GM19397 (cell line): ENCODE data around the gene C2CD2L.
"Not testable (repeated sequence)": the region's sequence is repeated elsewhere in the genome, so short reads cannot be mapped to it uniquely, and the experiment has no call there.

Source experiments
- ATAC-seq: cut with Tn5 transposase; IDR thresholded peaks from one replicate; pipeline ENCODE4 v1.9.1; 2021; ENCODE audit warnings: mild to moderate bottlenecking, moderate library complexity; ENCODE audit not compliant: unreplicated experiment

Gene C2CD2L

DNA sequence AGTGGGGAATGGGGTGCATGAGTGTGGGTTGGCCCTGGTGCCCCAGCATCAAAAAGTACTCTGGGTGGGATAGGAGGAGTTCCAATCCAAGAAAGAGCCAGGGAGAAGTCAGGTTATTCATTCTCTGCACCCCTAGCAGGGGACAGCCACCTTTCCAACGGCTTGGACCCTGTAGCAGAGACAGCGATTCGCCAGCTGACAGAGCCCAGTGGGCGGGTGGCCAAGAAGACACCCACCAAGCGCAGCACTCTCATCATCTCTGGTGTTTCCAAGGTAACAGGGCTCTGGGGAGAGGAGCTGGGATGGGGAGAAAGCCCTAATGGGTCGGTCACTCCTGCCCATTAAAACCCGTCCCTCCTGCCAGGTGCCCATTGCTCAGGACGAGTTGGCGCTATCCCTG is 6.6 kb downstream of the C2CD2L start:
- no peak for ATAC-seq

DNA sequence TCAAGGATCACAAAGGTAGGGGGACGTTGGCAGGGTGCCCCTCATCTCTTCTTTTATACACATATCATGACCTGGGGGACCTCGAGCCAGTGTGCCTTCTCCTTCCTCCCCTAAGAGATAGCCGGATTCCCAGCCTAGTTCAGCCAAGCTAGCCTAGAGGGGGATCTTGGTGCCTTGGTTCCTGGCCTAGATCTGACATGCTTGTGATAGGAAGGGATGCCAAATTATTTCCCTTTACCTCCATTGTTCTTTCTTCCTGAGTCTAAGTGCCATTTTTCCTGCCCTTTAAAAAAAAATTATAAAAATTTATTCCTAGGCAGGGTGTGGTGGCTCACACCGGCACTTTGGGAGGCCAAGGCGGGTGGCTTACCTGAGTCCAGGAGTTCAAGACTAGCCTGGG is 7.2 kb downstream of the C2CD2L start:
- no peak for ATAC-seq

DNA sequence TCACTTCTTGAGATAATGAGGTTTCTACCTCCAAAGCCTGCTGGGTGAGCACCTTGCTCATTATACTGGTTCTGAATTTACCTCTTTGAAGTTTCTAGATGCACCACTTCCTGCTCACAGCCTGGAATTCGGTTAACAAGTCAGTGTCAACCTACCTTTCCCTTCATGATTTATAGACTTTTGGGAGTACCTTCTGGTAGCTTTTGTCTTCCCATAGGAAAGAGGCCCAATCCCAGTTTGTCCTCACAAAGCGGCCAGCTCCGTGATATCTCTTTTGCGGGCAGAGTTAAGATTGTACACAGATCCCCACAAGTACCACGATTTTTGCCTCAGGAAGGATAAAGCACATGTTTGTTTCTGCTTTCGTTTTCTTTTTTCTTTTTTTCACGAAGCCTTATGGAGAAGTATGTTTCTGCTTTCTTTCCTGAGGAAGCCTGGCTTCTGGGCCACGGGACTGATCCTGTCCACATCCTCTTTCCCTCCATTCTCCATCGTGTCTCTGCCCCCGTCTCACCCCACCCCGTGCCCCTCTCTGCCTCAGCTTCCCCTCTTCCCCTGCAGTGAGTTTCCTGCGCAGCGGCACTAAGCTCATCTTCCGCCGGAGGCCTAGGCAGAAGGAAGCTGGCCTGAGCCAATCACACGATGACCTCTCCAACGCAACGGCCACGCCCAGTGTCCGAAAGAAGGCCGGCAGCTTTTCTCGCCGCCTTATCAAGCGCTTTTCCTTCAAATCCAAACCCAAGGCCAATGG is 8.5 kb downstream of the C2CD2L start:
- ATAC-seq = no peak

DNA sequence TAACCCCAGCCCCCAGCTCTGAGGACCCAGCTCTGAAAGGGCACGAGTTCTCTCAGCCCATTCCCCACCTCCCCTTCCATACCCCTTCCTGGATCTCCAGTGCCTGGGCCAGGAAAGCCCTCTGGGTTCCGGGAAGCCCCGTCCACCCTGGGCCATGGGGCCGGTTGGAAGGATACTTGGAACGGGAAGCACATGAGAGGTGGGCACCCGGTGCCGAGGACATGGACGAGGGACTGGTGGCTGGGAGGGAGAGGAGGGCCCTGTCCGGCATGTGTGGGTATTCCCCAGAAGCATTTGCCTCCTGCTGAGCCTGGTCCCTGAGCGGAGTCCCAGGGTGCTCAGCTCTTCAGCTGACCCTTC is 9.1 kb downstream of the C2CD2L start:
- no peak for ATAC-seq

DNA sequence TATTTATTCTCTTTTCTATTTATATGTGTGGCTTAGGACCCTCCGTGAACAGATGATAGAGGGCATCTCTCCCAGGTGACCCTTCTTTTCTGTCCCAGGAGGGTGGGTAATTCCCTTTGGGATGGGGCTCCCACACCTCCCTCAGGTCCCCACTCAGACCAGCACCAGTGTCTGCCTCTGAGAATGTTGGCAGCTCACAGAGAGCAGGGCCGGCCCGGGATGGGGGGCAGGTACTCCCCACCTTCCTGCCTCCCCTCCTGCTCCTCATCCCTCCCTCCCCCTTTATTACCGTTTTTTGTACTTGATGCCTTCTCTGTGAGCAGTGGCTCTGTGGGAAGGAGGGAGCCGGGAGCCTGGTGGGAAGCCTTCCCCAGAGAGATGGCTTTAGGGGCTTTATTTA is 9.5 kb downstream of the C2CD2L start:
- no peak for ATAC-seq

DNA sequence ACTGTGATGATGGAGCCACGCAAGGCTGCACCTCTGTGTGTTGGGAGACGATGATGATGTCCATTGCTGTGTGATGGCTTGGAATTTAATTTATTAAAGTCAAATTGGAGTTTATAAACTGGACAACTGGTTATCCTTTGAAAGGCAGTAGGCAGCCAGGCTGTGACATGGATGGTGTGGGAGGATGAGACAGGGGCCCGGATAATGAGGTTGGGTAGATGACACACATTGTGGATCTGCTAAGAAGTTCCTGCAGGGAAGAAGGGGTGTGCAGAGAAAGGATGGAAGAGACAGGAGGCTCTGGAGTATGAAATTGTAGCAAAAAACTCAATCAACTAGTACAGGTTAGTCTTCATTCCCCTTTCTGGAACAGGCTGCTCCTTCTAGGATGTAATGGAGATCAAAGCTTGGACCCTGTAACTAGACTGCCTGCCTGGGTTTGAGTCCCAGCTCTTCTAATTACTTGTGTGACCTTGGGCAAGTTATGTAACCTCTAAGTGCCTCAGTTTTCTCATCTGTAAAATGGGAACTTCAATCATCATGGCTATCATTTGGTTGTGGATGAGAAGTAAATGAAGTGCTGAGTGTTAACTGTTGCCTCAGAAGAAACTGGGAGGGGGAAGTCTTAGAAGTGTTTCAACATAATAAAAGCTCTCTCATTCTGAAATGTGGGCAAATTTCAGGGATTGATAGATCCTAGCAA is 10.0 kb downstream of the C2CD2L start:
- no peak for ATAC-seq

DNA sequence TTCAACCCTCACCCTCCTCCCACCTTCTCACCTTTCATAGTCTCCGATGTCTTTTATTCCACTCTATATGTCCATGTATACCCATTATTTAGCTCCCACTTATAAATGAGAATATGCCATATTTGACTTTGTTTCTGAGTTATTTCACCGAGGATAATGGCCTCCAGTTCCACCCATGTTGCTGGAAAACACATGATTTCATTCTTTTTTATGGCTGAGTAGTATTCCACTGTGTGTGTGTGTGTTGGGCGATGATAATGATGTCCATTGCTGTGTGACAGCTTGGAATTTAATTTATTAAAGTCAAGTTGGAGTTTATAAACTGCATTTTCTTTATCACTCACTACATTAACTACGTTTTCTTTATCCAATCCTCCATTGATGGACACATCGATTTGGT is 11.1 kb downstream of the C2CD2L start:
- no peak for ATAC-seq

DNA sequence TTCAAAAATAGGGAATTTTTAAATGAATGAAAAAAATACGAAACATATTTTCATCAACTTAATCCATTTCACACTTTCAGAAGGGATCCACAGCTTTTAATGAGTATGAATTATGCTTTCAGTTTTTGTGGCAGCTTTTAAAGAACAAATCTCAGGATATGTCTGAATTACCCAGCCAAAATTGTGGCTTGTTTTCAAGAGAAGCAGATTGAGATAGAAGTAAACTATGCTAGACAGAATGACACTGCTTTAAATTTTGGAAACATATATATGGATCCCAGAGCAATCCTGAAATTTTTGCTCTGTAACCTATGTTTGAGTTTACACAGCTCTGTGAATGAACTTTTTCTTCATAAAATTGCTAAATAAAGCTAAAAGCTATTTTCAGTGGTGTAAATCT is 11.8 kb downstream of the C2CD2L start:
- ATAC-seq = no peak

DNA sequence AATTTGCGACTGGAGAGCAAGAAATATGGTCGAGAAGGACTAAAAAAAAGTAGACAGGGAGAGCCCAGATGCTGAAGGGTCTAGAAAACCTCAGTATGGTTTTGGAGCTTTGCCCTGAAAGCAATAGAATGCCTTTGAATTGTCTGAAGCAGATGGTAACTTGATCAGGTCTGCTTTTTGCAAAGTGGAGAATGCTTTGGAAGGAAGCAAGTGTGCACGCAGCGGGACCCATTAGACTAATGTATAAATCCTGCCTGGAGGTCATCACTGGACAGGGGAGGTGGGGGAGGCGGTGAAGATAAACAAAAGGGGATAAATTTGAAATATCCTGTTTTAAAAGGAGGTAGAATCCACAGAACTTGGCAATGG is 13.5 kb downstream of the C2CD2L start:
- ATAC-seq = no peak

DNA sequence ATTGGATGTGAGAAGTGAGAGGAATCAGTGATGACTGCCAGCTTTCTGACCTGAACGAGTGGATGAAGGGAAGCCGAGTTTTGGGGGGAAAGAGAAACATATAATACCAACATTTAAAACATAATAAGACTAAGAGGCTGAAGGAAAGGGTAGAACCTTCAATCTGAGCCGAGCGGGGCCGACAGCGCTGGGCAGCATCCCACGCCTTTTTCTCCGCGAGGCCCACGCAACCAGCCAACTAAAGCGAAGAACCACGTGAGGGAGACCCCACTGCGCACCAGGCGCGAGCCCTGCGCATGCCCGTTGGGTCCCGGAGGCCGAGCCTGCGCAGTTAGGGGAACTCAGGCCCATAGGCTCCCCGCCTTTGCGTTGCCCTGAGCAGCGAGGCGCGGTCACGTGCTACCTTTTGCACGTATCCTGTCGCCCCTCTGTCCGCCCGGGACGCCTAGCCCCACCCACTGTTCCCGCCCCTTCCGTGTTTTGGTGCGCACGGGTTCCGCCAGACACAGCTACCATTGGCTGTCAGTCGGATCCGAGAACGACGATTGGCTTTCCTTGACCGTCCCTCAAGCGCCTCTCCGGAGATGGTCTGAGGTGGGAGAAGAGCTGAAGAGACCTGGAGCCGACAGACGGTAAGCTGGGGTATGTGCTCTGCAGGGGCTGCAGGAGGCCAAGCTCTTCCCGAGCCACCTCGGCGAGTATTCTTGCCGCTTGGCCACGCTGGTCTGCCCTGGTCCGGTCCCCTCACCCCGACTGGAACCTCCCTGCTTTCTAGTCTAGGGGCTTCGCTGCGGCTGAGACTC is 14.1 kb downstream of the C2CD2L start, which contains the start of gene HINFP:
Gene HINFP, plus strand, starts transcription at position 573 of the 803 bp plus-strand sequence. CDS start 5,365 bp downstream, outside the sequence.
- peak; percentile 96 for ATAC-seq

DNA sequence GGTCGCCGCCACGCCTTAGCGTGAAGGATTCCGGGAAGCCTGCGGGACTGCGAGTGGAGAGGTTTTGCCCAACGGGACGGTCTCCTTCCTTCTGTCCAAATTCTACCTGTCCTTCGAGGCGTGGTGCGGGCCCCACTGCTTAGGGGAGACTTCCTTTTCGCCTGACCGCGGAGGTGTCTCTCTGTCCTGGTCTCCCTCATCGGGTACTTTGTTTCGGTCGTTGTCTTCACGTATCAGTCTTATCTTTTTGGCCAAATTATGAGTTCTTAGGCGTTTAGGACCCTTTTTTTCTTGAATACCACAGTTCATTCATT is 14.6 kb downstream of the C2CD2L start:
- ATAC-seq = no peak

DNA sequence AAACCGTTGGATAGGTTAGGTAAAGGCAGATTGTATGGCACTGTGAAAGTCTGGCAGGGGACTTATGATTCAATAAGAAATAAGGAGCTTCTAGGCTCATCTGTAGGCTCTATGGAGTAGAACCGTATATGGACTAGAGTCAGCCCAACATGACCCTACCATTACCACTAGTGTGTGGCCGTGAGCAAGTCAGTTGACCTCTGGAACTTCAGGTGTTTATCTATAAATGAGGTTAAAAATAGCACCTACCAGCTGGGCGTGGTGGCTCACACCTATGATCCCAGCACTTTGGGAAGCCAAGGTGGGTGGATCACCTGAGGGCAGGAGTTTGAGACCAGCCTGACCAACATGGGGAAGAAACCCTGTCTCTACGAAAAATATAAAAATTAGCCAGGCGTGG is 18.7 kb downstream of the C2CD2L start:
- ATAC-seq = no peak

DNA sequence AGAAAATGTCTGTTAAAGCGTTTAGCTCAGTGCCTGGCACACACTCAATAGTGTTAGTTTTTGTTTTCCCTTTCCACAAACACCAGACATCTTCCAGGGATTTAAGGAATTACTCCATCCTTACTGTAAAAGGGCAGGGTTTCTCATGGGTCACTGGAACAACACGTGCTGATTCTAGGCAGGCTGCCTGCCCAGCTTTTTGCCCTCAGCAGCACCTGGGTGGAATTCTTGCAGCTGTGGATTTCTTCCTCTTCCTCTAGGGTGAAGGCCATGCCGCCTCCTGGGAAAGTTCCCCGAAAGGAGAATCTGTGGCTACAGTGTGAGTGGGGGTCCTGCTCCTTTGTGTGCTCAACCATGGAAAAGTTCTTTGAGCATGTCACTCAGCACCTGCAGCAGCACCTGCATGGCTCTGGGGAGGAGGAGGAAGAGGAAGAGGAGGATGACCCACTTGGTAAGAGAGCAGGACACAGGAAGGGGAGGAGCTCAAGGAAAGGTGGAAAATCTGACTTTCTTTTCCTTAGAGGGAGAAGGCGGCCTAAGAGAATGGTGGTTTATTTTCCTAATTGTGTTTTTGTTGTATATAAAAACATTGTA is 19.6 kb downstream of the C2CD2L start:
- ATAC-seq = no peak

DNA sequence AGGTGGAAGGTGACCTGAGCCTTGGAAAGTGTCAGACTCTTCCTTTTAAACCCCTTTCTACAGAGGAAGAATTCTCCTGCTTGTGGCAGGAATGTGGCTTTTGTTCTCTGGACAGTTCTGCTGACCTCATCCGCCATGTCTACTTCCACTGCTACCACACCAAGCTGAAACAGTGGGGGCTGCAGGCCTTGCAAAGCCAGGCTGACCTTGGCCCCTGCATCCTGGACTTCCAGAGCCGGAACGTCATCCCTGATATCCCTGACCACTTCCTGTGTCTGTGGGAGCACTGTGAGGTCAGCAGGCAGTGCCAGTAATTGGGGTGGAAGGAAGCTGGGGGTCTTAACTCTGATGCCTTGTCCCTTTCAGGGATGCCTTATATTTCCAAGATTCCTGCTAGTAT is 23.5 kb downstream of the C2CD2L start:
- no peak for ATAC-seq

DNA sequence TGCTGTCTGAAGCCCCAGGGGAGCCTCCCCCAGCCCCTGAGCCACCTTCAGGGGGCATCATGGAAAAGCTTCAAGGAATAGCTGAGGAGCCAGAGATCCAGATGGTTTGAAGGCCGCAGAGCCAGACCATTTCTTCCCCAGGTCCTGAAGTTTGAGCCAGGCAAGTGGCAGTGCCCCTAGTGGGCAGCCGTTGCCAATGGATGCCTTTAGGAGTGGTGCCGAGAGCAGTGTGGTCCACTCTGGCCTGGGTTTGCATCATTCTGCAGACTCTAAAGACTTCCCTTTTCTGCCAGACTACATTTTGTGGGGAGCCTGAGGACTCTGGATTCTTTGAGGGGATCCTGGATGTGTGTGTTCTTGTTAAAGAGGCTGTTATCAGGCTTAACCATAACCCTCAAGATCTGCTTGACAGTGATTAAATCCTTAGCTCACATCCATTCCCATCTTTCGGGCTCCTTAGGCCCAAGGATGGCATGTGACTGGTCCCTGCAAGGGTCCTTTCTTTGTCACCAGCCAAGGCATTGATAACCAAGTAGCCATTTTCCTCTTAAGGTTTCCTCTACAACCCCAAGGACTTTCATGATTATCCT is 27.3 kb downstream of the C2CD2L start:
- ATAC-seq = no peak

DNA sequence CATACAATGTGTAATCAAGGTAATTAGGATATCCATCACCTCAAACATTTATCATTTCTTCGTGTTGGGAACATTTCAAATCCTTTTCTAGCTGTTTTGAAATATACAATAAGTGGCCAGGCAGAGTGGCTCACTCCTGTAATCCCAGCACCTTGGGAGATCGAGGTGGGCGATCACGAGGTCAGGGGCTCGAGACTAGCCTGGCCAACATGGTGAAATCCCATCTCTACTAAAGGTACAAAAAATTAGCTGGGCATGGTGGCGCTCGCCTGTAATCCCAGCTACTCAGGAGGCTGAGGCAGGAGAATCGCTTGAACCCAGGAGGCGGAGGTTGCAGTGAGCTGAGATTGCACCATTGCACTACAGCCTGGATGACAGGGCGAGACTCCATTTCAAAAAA is 32.1 kb downstream of the C2CD2L start:
- not testable (repeated sequence) for ATAC-seq

DNA sequence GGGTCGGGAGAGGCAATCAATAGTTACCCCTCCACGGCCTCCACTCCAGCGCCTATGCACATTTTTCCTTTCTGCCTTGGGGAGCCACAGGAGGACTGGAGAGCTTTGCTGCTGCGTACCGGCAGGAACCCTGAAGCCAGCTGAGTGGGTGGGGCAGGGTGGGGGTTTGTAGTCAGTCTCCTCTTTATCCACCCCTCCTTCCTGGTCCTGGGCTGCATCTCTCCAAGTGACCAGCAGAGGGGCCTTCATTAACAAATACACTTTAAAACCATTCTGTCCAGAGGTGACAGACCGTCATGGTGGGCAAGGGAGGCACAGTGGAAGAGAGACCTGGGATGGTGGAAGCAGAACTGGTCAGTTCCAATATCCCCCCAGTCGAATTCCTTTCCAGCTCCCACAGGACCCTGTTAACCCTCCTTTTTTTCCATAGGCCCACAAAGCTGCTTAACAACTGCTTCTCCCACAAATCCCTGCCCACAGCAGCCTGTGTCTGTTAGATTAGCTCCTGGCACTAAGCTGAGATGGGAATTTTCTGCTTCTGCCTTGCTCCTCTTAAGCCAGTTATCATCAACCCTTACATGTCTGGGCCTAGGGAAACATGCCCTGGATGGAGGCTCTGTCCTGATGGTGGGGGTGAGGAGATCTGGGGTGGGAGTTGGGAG is 37.8 kb downstream of the C2CD2L start:
- no peak for ATAC-seq

DNA sequence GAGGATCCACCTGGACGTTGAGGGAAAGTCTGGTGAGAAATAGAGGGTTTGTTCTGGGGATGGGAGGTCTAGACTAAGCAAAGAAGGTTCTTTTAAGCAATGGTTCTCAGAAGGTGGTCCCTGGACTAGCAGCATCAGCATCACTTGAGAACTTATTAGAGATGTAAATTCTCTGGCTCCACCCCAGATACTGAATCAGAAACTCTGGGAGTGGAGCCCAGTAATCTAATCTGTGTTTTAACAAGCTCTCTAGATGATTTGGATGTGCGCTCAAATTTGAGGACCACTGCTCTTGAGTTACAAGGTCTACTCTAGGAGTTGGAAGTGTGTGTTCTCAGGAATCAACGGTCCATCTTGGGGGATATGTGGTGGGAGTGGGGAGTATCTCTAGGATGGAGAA is 38.4 kb downstream of the C2CD2L start:
- ATAC-seq = no peak

DNA sequence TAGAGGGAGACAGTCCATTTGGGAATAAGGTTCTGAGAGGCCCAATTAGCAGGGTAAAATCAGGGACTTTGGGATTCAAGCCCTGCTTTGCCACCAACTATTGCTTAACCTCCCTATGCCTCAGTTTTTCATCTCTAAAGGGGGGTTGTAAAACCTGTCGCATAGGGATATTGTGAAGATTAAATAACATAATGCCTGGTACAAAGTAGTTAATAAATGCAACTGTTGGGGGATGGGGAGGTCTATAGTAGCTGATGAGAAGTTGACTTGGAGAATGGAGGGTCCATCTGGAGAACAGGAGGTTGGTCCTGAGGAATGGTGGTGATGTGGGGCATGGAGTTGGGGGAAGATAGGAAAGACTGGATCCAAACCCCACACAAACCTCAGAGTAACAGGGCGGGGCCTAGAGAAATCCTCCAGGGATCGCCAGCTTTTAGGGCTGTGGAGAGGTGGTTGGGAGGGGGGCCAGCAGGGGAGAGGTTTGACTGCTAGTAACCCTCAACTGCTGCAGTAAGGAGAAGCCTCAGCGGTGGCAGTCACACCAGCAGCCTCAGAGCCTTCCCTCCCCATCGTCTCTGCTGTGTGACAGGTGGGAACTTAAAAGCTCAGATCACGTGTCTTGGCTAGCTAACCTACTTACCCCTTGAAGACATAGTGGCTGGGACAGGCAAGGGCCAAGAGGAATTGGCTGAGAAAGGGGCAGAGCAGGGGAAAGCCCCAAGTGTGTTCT is 40.6 kb downstream of the C2CD2L start:
- no peak for ATAC-seq

DNA sequence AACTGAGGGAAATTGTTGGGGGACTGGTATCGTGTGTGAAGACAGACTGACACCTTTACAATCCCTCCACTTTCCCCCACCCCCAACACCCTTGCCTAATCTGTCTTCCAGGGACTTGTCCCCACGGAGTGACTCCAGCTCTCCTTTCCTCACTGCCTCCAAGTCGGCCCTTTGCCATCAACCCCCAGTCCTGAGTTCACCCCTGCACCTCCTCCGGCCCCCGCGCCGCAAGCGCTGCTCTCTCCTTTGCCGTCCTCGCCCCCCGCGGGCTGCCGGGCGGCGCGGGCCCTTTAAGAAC is 41.5 kb downstream of the C2CD2L start:
- no peak for ATAC-seq
